Stimulated activated naive CD8-positive, alpha-beta T cell treated with anti-CD3 and anti-CD28 coated beads, Interleukin-15, amount 100 ng/mL, for 72 hours (primary cell): ENCODE measurements around the gene LYRM4.

Experiments
- ATAC-seq: fragments of 150-1000 bp; cut with Tn5 transposase; 2 replicates; pipeline ENCODE4 v1.10.0; 2021; ENCODE audit warnings: mild to moderate bottlenecking, moderate library complexity
- DNase-seq, 2 donors: peaks; one replicate each; pipeline ENCODE4 v3.0.0; 2021 to 2022
- H3K27ac Mint-ChIP-seq, 2 donors: one replicate each; pipeline ENCODE4 v1.8.0; 2022; ENCODE audit warnings: mild to moderate bottlenecking in 2 of 2, mixed read lengths in 2 of 2, moderate library complexity in 2 of 2
- H3K27me3 Mint-ChIP-seq: one replicate; pipeline ENCODE4 v1.8.0; 2022; ENCODE audit warnings: mixed read lengths
- H3K4me1 Mint-ChIP-seq: one replicate; pipeline ENCODE4 v1.8.0; 2022; ENCODE audit warnings: mild to moderate bottlenecking, mixed read lengths
- H3K4me3 Mint-ChIP-seq, 2 donors: one replicate each; pipeline ENCODE4 v1.8.0; 2022; ENCODE audit warnings: mild to moderate bottlenecking in 2 of 2, mixed read lengths in 2 of 2, moderate library complexity in 1 of 2
- H3K9me3 Mint-ChIP-seq, 2 donors: one replicate each; pipeline ENCODE4 v1.8.0; 2022; ENCODE audit warnings: mixed read lengths in 2 of 2

The LYRM4 gene

GRCh38 chr6:5260661-5261544 is at the start of gene LYRM4, which contains the start of gene FARS2:
Gene LYRM4 (minus strand): TSS chr6:5260950. CDS start chr6:5260733, 217 bp downstream.
Gene FARS2 (plus strand): TSS chr6:5261513.
- no peaks in the 10 kb centered on the region for H3K9me3 Mint-ChIP-seq
- peak within 1 kb of the TSS; percentile 99 to 100 for H3K27ac Mint-ChIP-seq
- peak within 1 kb of the TSS; percentile 90 to 94 for H3K4me3 Mint-ChIP-seq
- ATAC-seq (peak; percentile 86), DNase-seq (peak; percentile 92 to 96)
- H3K27me3 Mint-ChIP-seq: no peaks in the 10 kb centered on the region
- peaks cover 49% of the 10 kb centered on the region for H3K4me1 Mint-ChIP-seq

- Mint-ChIP-seq H3K9me3 (no peaks in the 10 kb centered on the region), H3K4me1 (peaks cover 31% of the 10 kb centered on the region), H3K27me3 (no peaks in the 10 kb centered on the region), H3K4me3 (no peak overlapping the region), H3K27ac (no peak overlapping the region)
- ATAC-seq (no peak), DNase-seq (no peak)
Measured at GRCh38 chr6:5308066-5308465, 47.3 kb upstream of the LYRM4 start.

GRCh38 chr6:5307058-5307457 is 46.3 kb upstream of the LYRM4 start:
- Mint-ChIP-seq H3K27ac (peak overlapping the region in 1 of 2 donors; percentile 53), H3K27me3 (no peaks in the 10 kb centered on the region), H3K4me1 (peaks cover 36% of the 10 kb centered on the region), H3K9me3 (no peaks in the 10 kb centered on the region), H3K4me3 (no peak overlapping the region)
- DNase-seq (no peak), ATAC-seq (no peak)

GRCh38 chr6:5305968-5306626 is 45.3 kb upstream of the LYRM4 start:
- H3K27ac Mint-ChIP-seq: no peak overlapping the region
- no peak for ATAC-seq
- H3K4me1 Mint-ChIP-seq: peaks cover 45% of the 10 kb centered on the region
- no peak overlapping the region for H3K4me3 Mint-ChIP-seq
- H3K9me3 Mint-ChIP-seq: no peaks in the 10 kb centered on the region
- DNase-seq: no peak
- no peaks in the 10 kb centered on the region for H3K27me3 Mint-ChIP-seq

- Mint-ChIP-seq H3K27ac (no peak overlapping the region), H3K27me3 (no peaks in the 10 kb centered on the region), H3K4me3 (peak overlapping the region in 1 of 2 donors; percentile 1), H3K4me1 (peaks cover 48% of the 10 kb centered on the region), H3K9me3 (no peaks in the 10 kb centered on the region)
- no peak for DNase-seq
- ATAC-seq: no peak
Measured at GRCh38 chr6:5303682-5304081, 42.9 kb upstream of the LYRM4 start.

GRCh38 chr6:5302995-5303622 is 42.4 kb upstream of the LYRM4 start:
- peaks cover 47% of the 10 kb centered on the region for H3K4me1 Mint-ChIP-seq
- H3K9me3 Mint-ChIP-seq: no peaks in the 10 kb centered on the region
- DNase-seq (peak; percentile 32 to 48), ATAC-seq (peak; percentile 68)
- peak overlapping the region; percentile 45 to 52 for H3K4me3 Mint-ChIP-seq
- H3K27me3 Mint-ChIP-seq: no peaks in the 10 kb centered on the region
- H3K27ac Mint-ChIP-seq: no peak overlapping the region

- H3K27me3 Mint-ChIP-seq: no peaks in the 10 kb centered on the region
- H3K4me3 Mint-ChIP-seq: peak overlapping the region; percentile 45 to 52
- no peaks in the 10 kb centered on the region for H3K9me3 Mint-ChIP-seq
- peak; percentile 99 for ATAC-seq
- peaks cover 40% of the 10 kb centered on the region for H3K4me1 Mint-ChIP-seq
- H3K27ac Mint-ChIP-seq: peak overlapping the region; percentile 0 to 54
- DNase-seq: peak; percentile 39 to 66
Measured at GRCh38 chr6:5302220-5302946, 41.6 kb upstream of the LYRM4 start.

GRCh38 chr6:5300206-5300764 is 39.5 kb upstream of the LYRM4 start:
- H3K9me3 Mint-ChIP-seq: no peaks in the 10 kb centered on the region
- ATAC-seq: no peak
- H3K27me3 Mint-ChIP-seq: no peaks in the 10 kb centered on the region
- no peak for DNase-seq
- H3K4me3 Mint-ChIP-seq: no peak overlapping the region
- peaks cover 40% of the 10 kb centered on the region for H3K4me1 Mint-ChIP-seq
- no peak overlapping the region for H3K27ac Mint-ChIP-seq

GRCh38 chr6:5295623-5296022 is 34.9 kb upstream of the LYRM4 start:
- Mint-ChIP-seq H3K4me3 (no peak overlapping the region), H3K27me3 (no peaks in the 10 kb centered on the region), H3K27ac (no peak overlapping the region), H3K9me3 (peaks cover 0 to 7% of the 10 kb centered on the region in 2 donors), H3K4me1 (peaks cover 36% of the 10 kb centered on the region)
- DNase-seq (no peak), ATAC-seq (no peak)

GRCh38 chr6:5294392-5295211 is 33.9 kb upstream of the LYRM4 start:
- H3K4me3 Mint-ChIP-seq: no peak overlapping the region
- no peak for DNase-seq
- no peak for ATAC-seq
- peaks cover 0 to 7% of the 10 kb centered on the region in 2 donors for H3K9me3 Mint-ChIP-seq
- H3K4me1 Mint-ChIP-seq: peaks cover 30% of the 10 kb centered on the region
- no peaks in the 10 kb centered on the region for H3K27me3 Mint-ChIP-seq
- peak overlapping the region; percentile 12 to 81 for H3K27ac Mint-ChIP-seq

GRCh38 chr6:5293692-5294091 is 32.9 kb upstream of the LYRM4 start:
- Mint-ChIP-seq H3K27me3 (no peaks in the 10 kb centered on the region), H3K9me3 (peaks cover 0 to 7% of the 10 kb centered on the region in 2 donors), H3K4me3 (no peak overlapping the region), H3K27ac (no peak overlapping the region), H3K4me1 (peaks cover 30% of the 10 kb centered on the region)
- no peak for DNase-seq
- ATAC-seq: no peak

- Mint-ChIP-seq H3K9me3 (peaks cover 0 to 7% of the 10 kb centered on the region in 2 donors), H3K4me1 (peaks cover 43% of the 10 kb centered on the region), H3K27ac (no peak overlapping the region), H3K4me3 (no peak overlapping the region), H3K27me3 (no peaks in the 10 kb centered on the region)
- ATAC-seq: no peak
- DNase-seq: no peak
Measured at GRCh38 chr6:5292154-5292553, 31.4 kb upstream of the LYRM4 start.

- H3K4me3 Mint-ChIP-seq: no peak overlapping the region
- DNase-seq (no peak), ATAC-seq (no peak)
- H3K27me3 Mint-ChIP-seq: no peaks in the 10 kb centered on the region
- peaks cover 54% of the 10 kb centered on the region for H3K4me1 Mint-ChIP-seq
- peaks cover 0 to 7% of the 10 kb centered on the region in 2 donors for H3K9me3 Mint-ChIP-seq
- H3K27ac Mint-ChIP-seq: no peak overlapping the region
Measured at GRCh38 chr6:5290500-5290899, 29.8 kb upstream of the LYRM4 start.

- Mint-ChIP-seq H3K4me3 (no peak overlapping the region), H3K9me3 (peaks cover 0 to 7% of the 10 kb centered on the region in 2 donors), H3K4me1 (peaks cover 58% of the 10 kb centered on the region), H3K27me3 (no peaks in the 10 kb centered on the region), H3K27ac (no peak overlapping the region)
- no peak for DNase-seq
- ATAC-seq: no peak
Measured at GRCh38 chr6:5290097-5290496, 29.3 kb upstream of the LYRM4 start.
